Mesodermal cell (in vitro differentiated cells): ENCODE measurements around the gene PIH1D1. TPM values are rescaled to one million over a fixed set of nuclear protein-coding genes. Genes with fewer than 3 reads are reported as not detected.
A peak's percentile ranks its signal among the peaks of the same experiment; 100 is the strongest.

Source experiments
- H3K27ac ChIP-seq: 2 replicates; pipeline ENCODE4 v1.7.0; 2013; ENCODE audit warnings: mild to moderate bottlenecking, low read depth, low read length, moderate library complexity; ENCODE audit not compliant: severe bottlenecking
- H3K36me3 ChIP-seq: 2 replicates; pipeline ENCODE4 v1.7.1; 2013; ENCODE audit warnings: mild to moderate bottlenecking, low read length, moderate library complexity; ENCODE audit not compliant: control insufficient read depth, insufficient read depth
- H3K4me1 ChIP-seq: one replicate; pipeline ENCODE4 v1.7.1; 2013; ENCODE audit warnings: mild to moderate bottlenecking, low read length; ENCODE audit not compliant: insufficient read depth, control insufficient read depth, poor library complexity, severe bottlenecking
- H3K4me3 ChIP-seq: 2 replicates; pipeline ENCODE4 v1.7.0; 2013; ENCODE audit warnings: low read length, control low read depth, mild to moderate bottlenecking; ENCODE audit not compliant: insufficient read depth, poor library complexity, severe bottlenecking; ENCODE audit errors: extremely low read depth
- H3K9me3 ChIP-seq: 2 replicates; pipeline ENCODE4 v1.7.1; 2013; ENCODE audit warnings: mild to moderate bottlenecking, low read length, moderate library complexity; ENCODE audit not compliant: control insufficient read depth
- WGBS, 2 experiments: methylation state at CpG; one replicate each; pipeline ENCODE4 v1.1.5; 2013; ENCODE audit warnings: missing lambda C conversion rate in 2 of 2; ENCODE audit not compliant: insufficient coverage in 2 of 2; 5-methylcytosine and 5-hydroxymethylcytosine counted together
- polyA plus RNA-seq, 2 experiments: library from polyadenylated mRNA; stranded (reverse); fragments of 50-300 nt; gene quantifications; one replicate each; pipeline ENCODE4 v1.2.3, GENCODE V29; 2013

The PIH1D1 gene
- 87.5 TPM for polyA plus RNA-seq (2013, experiment 1 of 2)
- 77.2 TPM for polyA plus RNA-seq (2013, experiment 2 of 2)

GRCh38 chr19:49451430-49452181 lies at the start of gene PIH1D1:
Gene PIH1D1, minus strand, starts transcription at chr19:49451814. Its CDS starts 240 bp downstream, at chr19:49451574.
- H3K36me3 ChIP-seq, result peaks cover 50% of the 10 kb centered on the region
- H3K9me3 ChIP-seq, result no peaks in the 10 kb centered on the region
- WGBS, 2 experiments, result 0% methylated on average over 37 to 41 of the region's 42 CpGs
- peak within 1 kb of the TSS; percentile 97 for H3K27ac ChIP-seq
- peaks cover 8% of the 10 kb centered on the region for H3K4me1 ChIP-seq
- H3K4me3 ChIP-seq, result peak within 1 kb of the TSS; percentile 88

GRCh38 chr19:49499030-49499670 lies 47.5 kb upstream of the PIH1D1 start:
- H3K27ac ChIP-seq, result peak overlapping the region; percentile 16
- no peaks in the 10 kb centered on the region for H3K9me3 ChIP-seq
- H3K4me1 ChIP-seq, result peaks cover 24% of the 10 kb centered on the region
- peaks cover 39% of the 10 kb centered on the region for H3K36me3 ChIP-seq
- WGBS, 2 experiments, result 95 to 96% methylated on average over 16 to 18 of the region's 19 CpGs
- peak overlapping the region; percentile 2 for H3K4me3 ChIP-seq

- Histone ChIP-seq H3K27ac (peak overlapping the region; percentile 16), H3K4me3 (peak overlapping the region; percentile 98), H3K36me3 (peaks cover 39% of the 10 kb centered on the region), H3K9me3 (no peaks in the 10 kb centered on the region), H3K4me1 (peaks cover 24% of the 10 kb centered on the region)
- 92 to 94% methylated on average over 2 to 7 of the region's 7 CpGs for WGBS, 2 experiments
Measured at GRCh38 chr19:49498475-49498874, 46.9 kb upstream of the PIH1D1 start.

- Histone ChIP-seq H3K36me3 (peaks cover 44% of the 10 kb centered on the region), H3K4me3 (peak overlapping the region; percentile 98), H3K27ac (no peak overlapping the region), H3K9me3 (no peaks in the 10 kb centered on the region), H3K4me1 (peaks cover 24% of the 10 kb centered on the region)
- WGBS, 2 experiments, result 95 to 96% methylated on average over 12 of the region's 12 CpGs
Measured at GRCh38 chr19:49497789-49498103, 46.1 kb upstream of the PIH1D1 start.

GRCh38 chr19:49497047-49497788 lies 45.6 kb upstream of the PIH1D1 start:
- WGBS, 2 experiments, result 36 to 37% methylated on average over 15 to 19 of the region's 22 CpGs
- Histone ChIP-seq H3K9me3 (no peaks in the 10 kb centered on the region), H3K4me1 (peaks cover 24% of the 10 kb centered on the region), H3K36me3 (peaks cover 49% of the 10 kb centered on the region), H3K4me3 (peak overlapping the region; percentile 98), H3K27ac (peak overlapping the region; percentile 91)

GRCh38 chr19:49496574-49497008 lies 45.0 kb upstream of the PIH1D1 start:
- WGBS, 2 experiments, result 0% methylated on average over 6 to 8 of the region's 11 CpGs
- Histone ChIP-seq H3K4me1 (peaks cover 24% of the 10 kb centered on the region), H3K36me3 (peaks cover 55% of the 10 kb centered on the region), H3K9me3 (no peaks in the 10 kb centered on the region), H3K27ac (peak overlapping the region; percentile 91), H3K4me3 (peak overlapping the region; percentile 98)

- Histone ChIP-seq H3K36me3 (peaks cover 67% of the 10 kb centered on the region), H3K9me3 (no peaks in the 10 kb centered on the region), H3K27ac (peak overlapping the region; percentile 37), H3K4me3 (no peak overlapping the region), H3K4me1 (peaks cover 16% of the 10 kb centered on the region)
- 83 to 91% methylated on average over 6 to 9 of the region's 12 CpGs for WGBS, 2 experiments
Measured at GRCh38 chr19:49492573-49493405, 41.2 kb upstream of the PIH1D1 start.

GRCh38 chr19:49491804-49492572 lies 40.4 kb upstream of the PIH1D1 start:
- Histone ChIP-seq H3K36me3 (peaks cover 61% of the 10 kb centered on the region), H3K9me3 (no peaks in the 10 kb centered on the region), H3K27ac (peak overlapping the region; percentile 37), H3K4me1 (peaks cover 11% of the 10 kb centered on the region), H3K4me3 (no peak overlapping the region)
- WGBS, 2 experiments, result 100% methylated on average over 6 of the region's 7 CpGs

- peaks cover 56% of the 10 kb centered on the region for H3K36me3 ChIP-seq
- no peak overlapping the region for H3K4me3 ChIP-seq
- H3K27ac ChIP-seq, result peak overlapping the region; percentile 91
- H3K9me3 ChIP-seq, result no peaks in the 10 kb centered on the region
- H3K4me1 ChIP-seq, result peaks cover 11% of the 10 kb centered on the region
- 97 to 99% methylated on average over 8 to 12 of the region's 17 CpGs for WGBS, 2 experiments
Measured at GRCh38 chr19:49491030-49491803, 39.6 kb upstream of the PIH1D1 start.
